Endothelial cell (in vitro differentiated cells): ENCODE measurements around the gene CD300E. TPM values are rescaled to one million over a fixed set of nuclear protein-coding genes. Genes with fewer than 3 reads are reported as not detected.

Experiments
- DNase-seq: peaks from one replicate; pipeline ENCODE4 v3.0.0; 2021; ENCODE audit warnings: low spot score
- H3K27ac Mint-ChIP-seq: one replicate; pipeline ENCODE4 v1.8.0; 2021; ENCODE audit warnings: mixed read lengths, inconsistent platforms; ENCODE audit not compliant: unreplicated experiment
- H3K27me3 Mint-ChIP-seq: one replicate; pipeline ENCODE4 v1.8.0; 2021; ENCODE audit warnings: mild to moderate bottlenecking, moderate library complexity, mixed read lengths, inconsistent platforms; ENCODE audit not compliant: unreplicated experiment
- H3K36me3 Mint-ChIP-seq: one replicate; pipeline ENCODE4 v1.8.0; 2021; ENCODE audit warnings: mild to moderate bottlenecking, low read depth, mixed read lengths, inconsistent platforms; ENCODE audit not compliant: unreplicated experiment
- H3K4me1 Mint-ChIP-seq: one replicate; pipeline ENCODE4 v1.8.0; 2021; ENCODE audit warnings: mild to moderate bottlenecking, mixed read lengths, inconsistent platforms; ENCODE audit not compliant: unreplicated experiment
- H3K4me3 Mint-ChIP-seq: one replicate; pipeline ENCODE4 v1.8.0; 2021; ENCODE audit warnings: mild to moderate bottlenecking, mixed read lengths, inconsistent platforms; ENCODE audit not compliant: unreplicated experiment
- H3K9me3 Mint-ChIP-seq: one replicate; pipeline ENCODE4 v1.8.0; 2021; ENCODE audit warnings: mixed read lengths, inconsistent platforms; ENCODE audit not compliant: unreplicated experiment
- CTCF ChIP-seq: fragments of 200-600 bp; sonication (generic); IDR thresholded peaks from one replicate; pipeline ENCODE4 v1.5.0; 2021; ENCODE audit warnings: antibody characterized with exemption; ENCODE audit not compliant: unreplicated experiment
- total RNA-seq: library from RNA; stranded (reverse); fragmentation: NEBNext Ultra II Directional; extraction: Animal tissue kit (Norgen Biotek cat#: 25700); gene quantifications from one replicate; pipeline ENCODE4 v1.2.1, GENCODE V29; 2021; ENCODE audit not compliant: unreplicated experiment

Gene CD300E
- total RNA-seq, 1 donor from 2014 or later = not detected

DNA sequence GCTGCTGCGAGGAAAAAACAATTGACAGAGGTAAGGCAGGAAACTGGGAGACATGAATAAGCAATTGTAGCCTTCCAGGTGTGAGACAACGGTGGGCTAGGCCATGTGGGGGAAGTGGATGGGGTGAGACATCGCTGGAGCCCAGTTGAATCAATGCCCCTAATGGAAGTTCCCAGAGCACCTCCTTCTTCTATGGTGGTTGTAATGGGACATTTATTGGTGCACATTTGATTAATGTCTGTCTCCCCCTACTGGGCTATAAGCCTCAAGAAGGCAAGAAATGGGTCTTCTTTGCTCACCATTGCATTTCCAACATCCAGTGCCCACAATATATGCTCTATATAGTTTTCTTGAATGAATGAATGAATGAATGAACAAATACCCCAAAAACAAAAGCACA is 22.7 kb upstream of the CD300E start:
- no peak for DNase-seq
- Mint-ChIP-seq H3K27ac (no peak overlapping the region), H3K4me3 (no peak overlapping the region), H3K9me3 (no peaks in the 10 kb centered on the region), H3K36me3 (no peaks in the 10 kb centered on the region), H3K27me3 (peaks cover 1% of the 10 kb centered on the region), H3K4me1 (no peaks in the 10 kb centered on the region)
- no peak for TF ChIP-seq CTCF

- Mint-ChIP-seq H3K4me1 (no peaks in the 10 kb centered on the region), H3K36me3 (no peaks in the 10 kb centered on the region), H3K27ac (no peak overlapping the region), H3K27me3 (peaks cover 1% of the 10 kb centered on the region), H3K4me3 (no peak overlapping the region), H3K9me3 (no peaks in the 10 kb centered on the region)
- no peak for DNase-seq
- TF ChIP-seq CTCF = no peak
These were observed 21.5 kb upstream of the CD300E start for GRCh38 chr17:74645010-74645409.

- H3K9me3 Mint-ChIP-seq = no peaks in the 10 kb centered on the region
- no peaks in the 10 kb centered on the region for H3K4me1 Mint-ChIP-seq
- peaks cover 3% of the 10 kb centered on the region for H3K27me3 Mint-ChIP-seq
- H3K4me3 Mint-ChIP-seq = no peak overlapping the region
- no peak for TF ChIP-seq CTCF
- no peak overlapping the region for H3K27ac Mint-ChIP-seq
- H3K36me3 Mint-ChIP-seq = no peaks in the 10 kb centered on the region
- DNase-seq = no peak
These were observed 20.9 kb upstream of the CD300E start for GRCh38 chr17:74644419-74644818.

GRCh38 chr17:74643826-74644225 is 20.3 kb upstream of the CD300E start:
- no peaks in the 10 kb centered on the region for H3K4me1 Mint-ChIP-seq
- peaks cover 3% of the 10 kb centered on the region for H3K27me3 Mint-ChIP-seq
- H3K36me3 Mint-ChIP-seq = no peaks in the 10 kb centered on the region
- no peak for TF ChIP-seq CTCF
- no peak for DNase-seq
- no peak overlapping the region for H3K27ac Mint-ChIP-seq
- H3K4me3 Mint-ChIP-seq = no peak overlapping the region
- no peaks in the 10 kb centered on the region for H3K9me3 Mint-ChIP-seq

GRCh38 chr17:74642995-74643394 is 19.5 kb upstream of the CD300E start:
- Mint-ChIP-seq H3K27me3 (peaks cover 3% of the 10 kb centered on the region), H3K36me3 (no peaks in the 10 kb centered on the region), H3K4me3 (no peak overlapping the region), H3K9me3 (no peaks in the 10 kb centered on the region), H3K4me1 (no peaks in the 10 kb centered on the region), H3K27ac (no peak overlapping the region)
- no peak for TF ChIP-seq CTCF
- no peak for DNase-seq
